H1 (cell line): ENCODE data around the gene RBM20. TPM values are rescaled to one million over a fixed set of nuclear protein-coding genes. Genes with fewer than 3 reads are reported as not detected.

Experiments used
- BCL11A ChIP-seq, 2 experiments: IDR thresholded peaks; one replicate each; pipeline ENCODE4 v1.6.1; 2011; ENCODE audit warnings: low read depth in 2 of 2, low read length in 2 of 2, mild to moderate bottlenecking in 2 of 2
- PHF8 ChIP-seq: fragments of 200-600 bp; sonication (generic); conservative IDR thresholded peaks from 2 replicates; pipeline ENCODE4 v1.7.1; 2012; ENCODE audit warnings: low read depth, mild to moderate bottlenecking, inconsistent platforms, low read length, moderate library complexity
- RXRA ChIP-seq: IDR thresholded peaks from 2 replicates; pipeline ENCODE4 v1.6.1; 2011; ENCODE audit warnings: low read depth, mild to moderate bottlenecking, low read length, moderate library complexity; ENCODE audit not compliant: insufficient read depth
- USF2 ChIP-seq: IDR thresholded peaks from 2 replicates; pipeline ENCODE4 v1.6.1; 2011; ENCODE audit warnings: low read length, improper control_type of control experiment
- polyA plus RNA-seq, 7 experiments: library from polyadenylated mRNA; depleted of rRNA in 3 of 7; stranded (reverse) in 5 of 7; unstranded in 2 of 7; fragments of >200 nt in 5 of 7; fragments of 200-250 nt in 2 of 7; gene quantifications; 1 replicate in 5 of 7; 2 replicates in 1 of 7; 4 replicates in 1 of 7; pipeline versions ENCODE4 v1.2.1 to v1.2.3, GENCODE V29; 2011 to 2013; ENCODE audit warnings: missing spikeins in 2 of 7, mixed read lengths in 2 of 7
- total RNA-seq: library from RNA; stranded (reverse); fragmentation: NEBNext Ultra II Directional; extraction: Animal tissue kit (Norgen Biotek cat#: 25700); gene quantifications from 2 replicates; pipeline ENCODE4 v1.2.1, GENCODE V29; 2021

The RBM20 gene
- total and polyA plus RNA-seq, 2 of the 8 experiments (the other 6 are each of a cell fraction or from before 2014, with no cell fraction given) = 0.05 to 0.63 TPM

DNA sequence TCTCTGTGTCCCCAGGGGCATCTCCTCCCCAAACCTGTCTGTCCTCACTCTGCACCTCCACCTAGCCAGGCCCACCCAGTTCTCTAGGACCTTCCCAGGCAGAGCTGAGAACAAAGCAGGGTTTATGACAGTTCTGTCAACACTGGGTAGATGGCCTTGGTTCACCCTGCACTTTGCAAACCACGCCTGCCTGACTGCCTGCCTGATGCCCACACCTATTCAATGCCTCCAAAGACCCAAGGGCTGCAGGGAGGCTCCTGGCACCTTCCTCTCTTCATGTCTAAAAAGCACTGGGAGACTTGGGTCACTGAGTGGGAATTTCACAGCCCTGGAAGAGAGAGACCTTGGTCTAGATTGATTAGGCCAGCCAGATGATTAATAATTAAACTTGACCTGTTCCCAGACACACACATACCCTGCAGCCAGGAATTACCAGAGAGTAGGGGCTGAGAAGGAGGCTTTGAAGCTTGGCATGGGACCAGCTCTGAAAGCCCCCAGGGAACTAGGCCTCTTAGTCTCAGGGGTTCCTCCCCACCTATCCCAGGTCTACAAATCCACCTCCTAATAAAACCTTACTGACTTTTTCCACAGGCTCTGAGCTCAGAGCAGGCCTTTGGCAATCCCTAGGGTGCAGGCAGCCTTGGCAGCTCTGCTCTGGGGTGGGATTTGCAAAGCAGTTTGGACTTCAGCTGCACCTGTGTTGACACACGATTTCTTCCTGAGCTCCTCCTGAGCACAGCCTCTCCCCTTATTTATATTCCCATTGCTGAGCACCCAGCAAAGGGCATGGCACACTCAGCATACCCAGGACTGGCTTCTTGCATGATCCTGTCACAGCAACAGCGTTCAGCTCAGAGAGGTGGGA, 201.9 kb downstream of the RBM20 start (continued):
- TF ChIP-seq RXRA = no peak
- no peak for TF ChIP-seq BCL11A (IDR thresholded peaks at IDR 0.05; ENCODE audit: low read depth in 2 of 2, low read length in 2 of 2)
- no peak for TF ChIP-seq USF2
- no peak for TF ChIP-seq PHF8
